GM19043 (cell line): ENCODE results near the gene SMIM26.
A peak's percentile ranks its signal among the peaks of the same experiment; 100 is the strongest.
"Not testable (repeated sequence)": the region's sequence is repeated elsewhere in the genome, so short reads cannot be mapped to it uniquely, and the experiment has no call there.

Experiments
- ATAC-seq: cut with Tn5 transposase; IDR thresholded peaks from one replicate; pipeline ENCODE4 v1.9.1; 2021; ENCODE audit warnings: low read depth; ENCODE audit not compliant: unreplicated experiment

SMIM26 gene, protein sequence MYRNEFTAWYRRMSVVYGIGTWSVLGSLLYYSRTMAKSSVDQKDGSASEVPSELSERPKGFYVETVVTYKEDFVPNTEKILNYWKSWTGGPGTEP

DNA sequence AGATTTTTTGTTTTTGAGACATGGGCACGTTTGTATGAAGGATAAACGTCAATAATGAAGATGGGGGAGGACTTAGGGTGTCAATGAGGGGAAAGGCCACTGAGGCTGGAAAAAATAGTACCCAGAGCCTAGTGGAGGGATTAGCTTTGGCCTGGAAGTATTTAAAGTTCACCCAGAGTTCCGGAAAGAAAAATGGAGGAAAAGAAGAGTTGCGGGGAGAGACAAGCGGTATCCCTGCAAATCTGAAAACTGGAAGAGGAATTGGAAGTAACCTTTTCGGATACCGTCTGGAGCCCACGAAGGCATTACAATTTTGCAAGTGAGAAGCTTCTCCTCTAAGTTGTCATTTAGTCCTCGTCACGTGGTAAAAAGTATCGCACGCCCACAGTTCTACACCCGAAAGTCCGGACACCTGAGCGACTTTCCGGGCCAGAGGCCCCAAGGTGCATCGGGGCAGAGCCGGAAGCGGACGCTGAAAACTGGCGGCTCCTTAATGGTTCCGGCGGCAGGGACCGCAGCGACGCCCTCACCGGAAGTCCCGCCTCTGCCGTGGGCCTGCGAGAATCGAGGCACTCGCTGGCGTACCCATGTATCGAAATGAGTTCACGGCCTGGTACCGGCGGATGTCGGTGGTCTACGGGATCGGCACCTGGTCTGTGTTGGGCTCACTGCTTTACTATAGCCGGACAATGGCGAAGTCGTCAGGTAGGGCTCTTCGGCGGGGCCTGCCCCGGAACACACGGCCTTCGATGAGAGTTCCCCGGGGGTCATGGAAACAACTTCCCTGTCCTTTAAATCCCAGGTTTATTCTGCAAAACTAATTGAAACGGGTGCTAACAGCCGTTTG lies at the start of gene SMIM26:
Gene SMIM26 (plus strand): TSS at position 541 of the 847 bp plus-strand sequence. CDS start 47 bp downstream, at position 588.
- ATAC-seq = peak; percentile 100

DNA sequence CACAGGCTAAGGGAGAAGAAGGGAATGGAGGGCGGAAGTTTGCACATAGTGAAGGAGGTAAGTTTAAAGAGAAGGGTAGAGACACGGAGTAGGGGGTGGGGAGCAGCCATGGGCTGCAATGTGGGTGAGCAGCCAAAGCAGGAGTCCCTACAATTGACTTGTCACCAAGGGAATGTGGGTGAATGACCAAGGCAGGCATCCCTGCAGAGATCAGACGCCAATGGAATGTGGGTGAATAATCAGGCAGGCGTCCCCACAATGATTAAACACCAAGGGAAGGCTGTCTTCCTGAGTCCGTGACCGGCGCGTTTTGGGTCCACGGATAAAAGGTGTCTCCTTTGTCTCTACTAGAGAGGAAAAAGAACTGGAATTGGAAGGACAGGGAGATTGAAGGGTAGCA lies 45.2 kb upstream of the SMIM26 start:
- not testable (repeated sequence) for ATAC-seq

DNA sequence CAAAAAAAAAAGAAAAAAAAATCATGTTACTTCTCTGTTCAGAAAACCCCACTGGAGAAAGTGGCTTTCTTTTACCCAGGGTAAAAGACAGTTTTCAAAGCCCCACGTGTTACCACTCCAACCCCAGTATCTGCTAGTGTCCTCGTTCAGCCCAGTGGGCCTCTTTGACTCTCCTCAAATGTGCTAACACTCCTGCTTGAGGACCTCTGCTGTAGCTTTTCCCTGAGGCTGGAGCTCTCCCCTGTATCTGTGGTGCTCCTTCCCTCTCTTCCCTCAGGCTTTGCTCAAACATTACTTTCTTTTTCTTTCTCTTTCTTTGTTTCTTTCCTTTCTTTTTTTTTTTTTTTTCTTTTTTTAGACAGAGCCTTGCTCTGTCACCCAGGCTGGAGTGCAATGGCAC lies 44.2 kb upstream of the SMIM26 start:
- no peak for ATAC-seq

DNA sequence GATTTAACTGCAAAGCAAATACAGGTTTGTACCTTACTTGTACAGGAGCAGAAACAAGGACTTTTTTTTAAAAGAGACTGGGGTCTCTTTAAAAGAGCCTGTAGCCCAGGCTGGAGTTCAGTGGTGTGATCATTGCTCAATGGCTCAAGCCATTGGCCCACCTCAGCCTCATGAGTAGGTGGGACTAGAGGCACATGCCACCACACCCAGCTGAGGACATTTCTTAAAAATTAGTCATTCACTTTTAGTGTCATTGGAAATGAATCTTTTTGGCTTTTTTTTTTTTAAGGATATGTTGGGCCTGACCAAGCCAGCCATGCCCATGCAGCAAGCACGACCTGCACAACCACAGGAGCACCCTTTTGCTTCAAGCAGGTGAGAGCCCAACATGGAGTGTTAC lies 42.6 kb upstream of the SMIM26 start:
- ATAC-seq = no peak

DNA sequence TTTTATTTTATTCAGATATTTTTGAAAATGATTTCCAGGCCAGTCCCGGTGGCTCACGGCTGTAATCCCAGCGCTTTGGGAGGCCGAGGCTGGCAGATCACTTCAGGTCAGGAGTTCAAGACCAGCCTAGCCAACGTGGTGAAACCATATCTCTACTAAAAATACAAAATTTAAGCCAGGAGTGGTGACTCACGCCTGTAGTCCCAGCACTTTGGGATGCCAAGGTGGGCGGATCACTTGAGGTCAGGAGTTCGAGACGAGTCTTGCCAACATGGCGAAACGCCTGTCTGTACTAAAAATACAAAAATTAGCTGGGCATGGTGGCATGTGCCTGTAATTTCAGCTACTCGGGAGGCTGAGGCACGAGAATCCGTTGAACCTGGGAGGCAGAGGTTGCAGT lies 40.5 kb upstream of the SMIM26 start:
- ATAC-seq = not testable (repeated sequence)

DNA sequence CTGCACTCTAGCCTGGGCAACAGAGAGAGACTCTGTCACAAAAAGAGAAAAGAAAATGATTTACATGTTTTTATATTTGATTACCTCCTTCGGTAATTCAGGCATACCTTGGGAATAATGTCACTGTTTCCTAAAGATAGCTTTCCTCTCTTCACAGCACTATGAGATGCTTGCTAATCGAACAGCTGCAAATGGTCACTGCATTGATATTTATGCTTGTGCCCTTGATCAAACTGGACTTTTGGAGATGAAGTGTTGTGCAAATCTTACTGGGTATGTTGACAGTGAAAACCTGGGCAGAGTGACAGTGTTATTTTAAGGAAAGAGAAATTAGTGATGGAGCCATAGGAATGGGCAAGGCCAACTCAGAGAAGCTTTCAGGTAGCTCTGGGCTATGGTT lies 39.9 kb upstream of the SMIM26 start:
- no peak for ATAC-seq

DNA sequence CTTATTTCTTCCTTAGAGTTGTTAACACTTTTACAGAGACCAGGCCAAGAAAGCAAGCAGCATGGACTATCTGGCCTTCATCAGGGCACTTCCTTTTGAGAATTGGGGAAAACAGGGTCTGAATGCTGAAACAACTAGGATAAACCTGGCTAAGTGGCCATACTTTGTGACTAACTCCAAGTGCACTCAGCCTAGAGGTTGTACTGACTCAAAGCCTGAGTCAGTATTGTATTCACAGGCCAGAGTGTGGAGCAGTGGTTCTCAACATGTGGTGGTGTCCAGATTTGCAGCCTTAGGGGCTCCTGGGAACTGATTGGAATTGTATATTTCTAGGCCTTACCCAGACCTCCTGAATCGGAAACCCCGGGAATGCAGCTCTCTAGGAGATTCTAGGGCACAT lies 39.4 kb upstream of the SMIM26 start:
- ATAC-seq = no peak

DNA sequence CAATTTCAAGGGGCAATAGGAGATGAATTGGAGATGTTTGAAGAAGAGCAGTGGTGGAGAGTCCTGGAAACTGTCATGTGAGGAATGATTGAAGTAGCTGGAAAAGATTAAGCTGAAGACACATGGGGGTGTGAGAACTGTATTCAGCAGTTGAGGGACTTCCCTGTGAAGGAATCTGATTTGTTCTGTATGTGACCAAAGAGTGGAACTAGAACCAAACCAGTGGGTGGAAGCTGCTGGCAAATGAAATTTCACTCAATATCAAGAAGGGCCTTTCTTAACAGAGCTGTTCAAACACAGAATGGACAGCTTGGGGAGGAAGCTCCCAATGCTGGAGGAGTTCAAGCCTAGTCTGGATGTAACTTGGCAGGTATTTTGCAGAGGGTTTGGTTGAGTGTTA lies 38.2 kb upstream of the SMIM26 start:
- ATAC-seq = no peak

DNA sequence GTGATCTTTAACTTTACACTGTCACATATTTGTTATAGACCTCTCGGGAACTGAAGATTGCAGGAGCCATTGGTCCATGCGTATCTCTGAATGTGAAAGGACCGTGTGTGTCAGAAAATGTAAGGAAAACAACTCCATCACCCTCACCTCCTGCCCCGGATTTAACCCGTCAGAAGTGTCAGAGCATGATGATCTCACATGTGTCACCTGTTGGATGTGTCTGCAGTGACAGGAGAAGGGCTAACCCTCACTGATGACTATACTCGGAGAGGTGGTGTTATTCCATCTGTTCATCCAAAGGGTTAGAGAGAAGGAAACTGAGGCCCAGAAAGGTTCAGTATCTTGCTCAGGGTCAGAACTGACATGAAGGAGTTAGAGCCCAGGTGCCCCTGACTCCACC lies 34.6 kb upstream of the SMIM26 start:
- ATAC-seq = no peak

DNA sequence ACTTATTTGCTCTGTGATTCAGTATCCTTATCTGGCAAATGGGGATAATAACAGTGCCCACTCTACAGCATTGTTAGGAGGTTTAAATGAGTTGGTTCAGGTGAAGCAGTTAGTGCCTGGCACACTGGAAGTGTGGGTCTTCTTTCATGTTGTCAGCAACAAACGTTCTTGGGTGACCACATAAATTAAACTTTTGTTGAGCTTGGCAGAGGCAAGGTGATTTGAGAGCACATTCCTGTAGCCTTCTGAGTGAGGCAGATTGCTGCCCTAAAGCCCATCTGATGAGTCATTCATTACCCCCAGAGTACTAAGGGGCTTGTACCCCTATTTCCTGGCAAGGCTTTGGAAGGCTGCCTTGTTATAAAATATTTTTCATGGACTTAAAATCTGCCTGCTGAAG lies 33.7 kb upstream of the SMIM26 start:
- ATAC-seq = no peak

DNA sequence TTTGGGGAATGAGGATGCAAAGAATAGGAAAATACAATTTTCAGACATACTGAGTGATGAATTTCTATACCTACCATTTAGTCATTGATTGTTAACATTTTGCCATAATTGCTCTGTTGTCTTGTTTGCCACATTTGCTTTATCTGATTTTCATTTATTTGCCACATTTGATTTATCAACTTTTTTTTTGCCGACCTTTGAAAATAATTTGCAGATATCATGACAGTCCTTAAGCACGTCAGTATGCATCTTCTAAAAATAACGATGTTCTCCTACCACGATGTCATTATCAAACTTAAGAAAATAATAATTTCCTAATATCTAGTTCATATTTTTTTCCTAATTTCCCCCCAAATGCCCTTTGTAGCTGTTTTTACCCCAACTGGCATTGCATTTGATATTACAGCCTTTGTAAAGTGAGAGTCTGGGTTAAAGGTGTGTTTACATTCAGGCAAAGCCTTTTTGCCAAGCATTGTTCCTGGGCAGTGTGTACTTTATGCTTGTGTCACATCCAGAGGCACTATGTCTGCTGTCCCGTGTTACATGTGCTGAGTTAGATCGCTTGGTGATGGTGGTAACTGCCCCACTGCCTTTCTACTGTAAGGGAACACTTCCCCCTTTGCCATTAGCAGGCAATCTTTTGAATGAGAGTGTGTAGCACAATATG lies 33.1 kb upstream of the SMIM26 start:
- no peak for ATAC-seq

DNA sequence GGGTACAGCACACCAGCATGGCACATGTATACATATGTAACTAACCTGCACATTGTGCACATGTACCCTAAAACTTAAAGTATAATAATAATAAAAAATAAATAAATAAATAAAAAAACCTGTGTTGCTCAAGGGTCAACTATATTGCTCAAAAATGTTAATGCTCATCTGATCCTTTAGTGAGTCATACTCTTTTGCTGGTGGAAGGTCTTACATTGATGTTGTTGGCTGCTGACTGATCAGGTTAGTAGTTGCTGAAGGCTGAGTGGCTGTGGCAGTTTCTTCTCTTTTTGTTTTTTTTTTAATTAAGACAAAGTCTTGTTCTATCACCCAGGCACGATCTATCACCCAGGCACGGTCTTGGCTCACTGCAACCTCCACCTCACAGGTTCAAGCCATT lies 29.6 kb upstream of the SMIM26 start:
- ATAC-seq = no peak

DNA sequence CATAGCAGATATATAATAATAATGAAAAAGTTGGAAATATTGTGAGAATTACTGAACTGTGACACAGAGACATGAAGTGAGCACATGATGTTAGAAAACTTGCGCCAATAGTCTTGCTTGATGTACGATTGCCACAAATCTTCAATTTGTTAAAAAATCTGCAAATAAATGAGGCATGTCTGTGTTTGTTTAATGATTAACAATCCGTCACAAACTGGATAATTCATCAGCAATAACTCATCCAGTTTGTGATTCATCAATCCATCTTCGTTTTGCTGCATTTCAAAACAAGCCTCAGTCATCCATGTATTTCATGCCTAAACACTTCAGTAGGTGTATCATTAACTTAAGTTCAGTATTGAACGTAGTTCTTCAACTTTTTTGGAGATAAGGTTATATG lies 25.5 kb upstream of the SMIM26 start:
- ATAC-seq = no peak

DNA sequence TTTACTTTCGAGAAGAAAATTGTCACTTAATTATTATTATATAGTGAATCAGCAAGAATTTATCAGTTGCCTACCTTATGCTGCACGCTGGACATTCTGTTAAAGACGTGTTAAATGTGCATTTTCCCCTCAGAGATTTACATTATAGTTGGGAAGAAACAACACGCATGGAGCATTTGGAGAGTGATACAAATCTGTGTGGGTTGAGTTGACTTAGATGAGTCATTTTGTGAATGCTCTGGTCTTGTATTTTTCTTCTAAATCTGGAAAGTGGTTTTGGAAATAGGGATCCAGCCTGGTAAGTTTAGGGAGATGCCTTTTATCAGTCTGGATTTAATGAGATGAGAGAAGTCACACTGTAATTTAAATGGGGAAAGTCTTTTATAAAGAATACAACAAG lies 24.0 kb upstream of the SMIM26 start:
- ATAC-seq = no peak

DNA sequence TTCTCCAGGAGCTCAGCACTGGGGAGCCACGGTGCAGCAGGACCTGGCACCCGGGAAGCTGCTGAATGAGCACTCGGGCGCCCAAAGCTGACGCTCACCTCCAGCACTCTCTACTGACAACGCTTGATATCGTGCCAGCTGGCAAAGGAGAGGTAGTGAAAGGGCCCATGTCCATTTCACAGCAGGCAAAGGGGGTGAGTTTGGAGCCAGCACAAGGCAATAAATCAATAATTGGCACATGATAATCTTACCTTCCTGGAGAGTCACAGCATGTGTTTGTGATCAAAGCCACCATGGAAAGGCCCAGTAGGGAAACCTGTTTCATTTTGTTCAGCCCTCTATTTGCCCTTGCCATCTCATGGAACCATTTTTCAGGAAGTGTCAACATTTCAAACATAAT lies 23.3 kb upstream of the SMIM26 start:
- no peak for ATAC-seq

DNA sequence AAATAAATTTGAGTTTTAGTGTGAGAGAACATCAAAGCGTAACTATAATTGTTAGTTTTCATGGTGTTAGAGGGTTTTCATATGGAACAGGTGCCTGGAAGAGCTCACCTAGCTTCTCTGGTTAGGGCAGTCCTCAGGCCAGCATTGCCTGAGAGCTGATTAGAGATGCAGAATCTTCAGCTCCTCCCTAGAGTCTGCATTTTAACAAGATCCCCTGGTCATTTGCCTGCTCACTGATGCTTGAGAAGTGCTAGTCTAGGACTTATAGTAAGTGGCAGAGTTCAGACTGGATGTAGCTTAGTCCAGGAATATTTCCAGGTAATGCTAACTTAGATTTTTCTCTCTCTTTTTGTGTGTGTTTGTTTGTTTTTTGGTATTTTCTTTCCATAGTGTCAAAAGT lies 21.7 kb upstream of the SMIM26 start:
- no peak for ATAC-seq

DNA sequence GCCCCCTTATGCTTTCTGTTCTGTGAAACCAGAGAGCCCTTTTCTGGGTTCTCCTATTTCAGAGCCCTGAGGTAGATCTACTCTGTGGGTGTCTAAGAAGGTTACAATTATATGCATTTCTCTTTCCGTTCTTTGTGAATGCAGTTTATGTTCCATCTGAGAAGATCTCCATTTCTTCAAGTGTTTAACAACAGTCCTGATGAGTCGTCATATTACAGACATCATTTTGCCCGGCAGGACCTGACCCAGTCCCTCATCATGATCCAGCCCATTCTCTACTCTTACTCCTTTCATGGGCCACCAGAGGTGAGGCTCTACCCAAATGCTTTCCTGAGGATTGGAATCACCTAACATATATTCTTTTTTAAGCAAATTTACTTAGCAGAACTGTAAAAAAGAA lies 18.8 kb upstream of the SMIM26 start:
- no peak for ATAC-seq

DNA sequence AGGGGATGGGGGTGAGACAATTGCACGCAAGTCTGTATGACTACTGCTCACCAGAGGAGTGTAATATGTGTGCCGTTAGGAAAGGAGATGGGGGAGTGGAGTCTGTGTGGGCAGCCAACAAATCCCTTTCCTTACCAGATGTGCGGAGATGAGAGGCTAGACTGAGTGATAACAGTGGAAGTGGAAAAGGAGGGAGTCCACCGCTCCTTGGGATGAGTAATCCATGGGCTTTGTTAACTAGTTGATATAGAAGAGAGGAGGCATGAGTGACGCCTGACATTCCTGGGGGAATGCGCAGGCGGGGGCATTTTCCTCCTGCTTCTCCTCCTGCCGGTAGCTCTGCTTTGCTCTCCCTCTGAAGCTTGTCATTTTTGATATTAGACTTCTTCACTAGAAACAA lies 13.5 kb upstream of the SMIM26 start:
- no peak for ATAC-seq

DNA sequence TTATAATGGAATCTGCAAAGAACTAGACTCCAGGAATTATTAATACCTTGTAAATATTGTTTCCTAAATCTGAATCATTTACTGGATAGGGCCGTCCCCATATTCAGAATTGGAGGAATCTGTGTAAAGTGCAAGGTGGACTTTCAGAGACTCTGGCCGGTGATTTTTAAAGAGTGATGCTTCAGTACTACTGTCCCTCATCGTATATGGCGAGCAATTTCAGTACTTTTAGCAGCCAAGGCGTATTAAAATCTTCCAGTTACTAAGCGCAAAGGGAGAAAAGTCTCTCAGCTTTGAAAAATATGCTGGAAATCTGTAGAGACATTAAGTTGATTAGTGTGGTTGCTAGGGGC lies 483 bp downstream of the SMIM26 start:
- ATAC-seq = no peak

DNA sequence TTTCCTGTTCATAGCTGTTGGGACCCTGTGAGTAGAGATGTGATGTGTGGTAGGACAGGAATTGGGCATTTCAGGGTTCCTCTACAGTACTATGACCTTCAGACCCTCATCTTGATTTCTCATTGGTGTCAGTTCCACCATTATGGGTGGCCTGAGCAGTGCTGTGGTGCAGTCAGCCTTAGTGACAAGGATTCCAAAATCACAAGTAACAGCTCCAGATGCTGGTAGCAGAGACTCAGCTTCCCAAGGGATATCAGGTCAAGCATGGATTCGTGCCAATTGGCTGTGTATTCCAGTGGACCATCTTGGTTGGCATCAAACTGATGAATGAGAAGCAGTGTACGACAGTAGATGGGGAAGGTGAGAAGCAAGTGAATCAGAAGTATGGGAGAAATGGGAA lies 3.8 kb downstream of the SMIM26 start:
- ATAC-seq = no peak

DNA sequence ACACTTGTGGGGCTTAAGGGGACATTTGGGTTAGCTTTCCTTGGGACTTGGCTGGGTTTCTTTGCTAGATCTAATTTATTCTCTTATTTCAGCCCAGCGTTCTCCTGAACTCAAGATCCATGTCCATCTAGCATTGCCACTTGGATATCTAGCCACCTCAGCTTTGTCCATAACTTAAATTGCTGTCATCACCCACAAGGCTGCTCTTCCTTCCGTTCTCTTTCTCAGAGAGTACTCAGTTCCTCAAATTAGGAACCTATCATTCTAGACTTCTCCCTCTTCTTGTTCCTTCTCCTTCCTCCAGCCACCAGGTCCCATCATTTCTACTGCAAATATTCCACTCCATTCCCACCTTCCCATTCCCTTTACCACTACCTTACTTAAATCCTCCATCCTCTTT lies 4.3 kb downstream of the SMIM26 start:
- ATAC-seq = no peak

DNA sequence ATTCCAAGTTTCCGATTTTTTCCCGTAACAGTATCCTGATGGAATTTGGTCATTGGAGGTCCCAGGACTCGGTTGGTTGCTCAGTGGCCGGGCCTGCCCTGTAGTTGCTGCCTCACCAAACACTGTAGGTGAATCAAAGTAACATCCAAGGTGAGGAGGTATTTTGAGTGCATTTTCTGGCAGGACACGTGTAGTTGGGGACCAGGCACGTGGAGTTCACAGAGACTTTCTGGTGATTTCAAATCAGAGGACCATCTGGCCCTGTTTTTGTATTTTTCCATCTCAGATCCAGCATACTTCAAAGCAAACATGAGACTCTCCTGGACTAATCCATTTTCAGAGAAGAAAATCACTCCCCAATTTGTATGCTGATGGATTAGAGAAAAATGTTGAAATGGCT lies 10.7 kb downstream of the SMIM26 start:
- ATAC-seq = no peak
